Right atrium auricular region (tissue), 2 donors: ENCODE data around the gene DPYSL3. TPM values are rescaled to one million over a fixed set of nuclear protein-coding genes. Genes with fewer than 3 reads are reported as not detected.

ENCODE experiments used
- DNase-seq: peaks from one replicate; pipeline ENCODE4 v3.0.0-alpha.2; 2019; ENCODE audit warnings: low spot score
- H3K27ac ChIP-seq, 2 donors: fragments of 200-600 bp; sonication (generic); 1 replicate in 1 of 2; 2 replicates in 1 of 2; pipeline ENCODE4 v1.5.1; 2016 to 2019
- H3K27me3 ChIP-seq, 2 donors: fragments of 200-600 bp; sonication (generic); one replicate each; pipeline versions ENCODE4 v1.5.1 to v1.6.0; 2017 to 2019
- H3K36me3 ChIP-seq: fragments of 200-600 bp; sonication (generic); one replicate; pipeline ENCODE4 v1.5.1; 2016
- H3K4me1 ChIP-seq, 2 donors: fragments of 200-600 bp; sonication (generic); one replicate each; pipeline versions ENCODE4 v1.5.1 to v1.6.0; 2017 to 2019
- H3K4me3 ChIP-seq, 2 donors: fragments of 200-600 bp; sonication (generic); 1 replicate in 1 of 2; 2 replicates in 1 of 2; pipeline ENCODE4 v1.5.1; 2017 to 2019; ENCODE audit warnings: mild to moderate bottlenecking in 1 of 2, moderate library complexity in 1 of 2
- H3K9me3 ChIP-seq, 2 donors: fragments of 200-600 bp; sonication (generic); one replicate each; pipeline ENCODE4 v1.5.1; 2019
- total RNA-seq, 2 donors: library from RNA; depleted of rRNA; stranded (reverse); fragments of >200 nt; gene quantifications; one replicate each; pipeline ENCODE4 v1.1.0, GENCODE V29; 2016
- TF ChIP-seq, protein P1 (sequence below), 2 donors: fragments of 200-600 bp; sonication (generic); IDR thresholded peaks; one replicate each; pipeline ENCODE4 v1.5.1; 2019; ENCODE audit warnings: antibody characterized with exemption in 2 of 2

Gene DPYSL3
- total RNA-seq, 2 donors from 2014 or later = 45.3 to 56.2 TPM

DNA sequence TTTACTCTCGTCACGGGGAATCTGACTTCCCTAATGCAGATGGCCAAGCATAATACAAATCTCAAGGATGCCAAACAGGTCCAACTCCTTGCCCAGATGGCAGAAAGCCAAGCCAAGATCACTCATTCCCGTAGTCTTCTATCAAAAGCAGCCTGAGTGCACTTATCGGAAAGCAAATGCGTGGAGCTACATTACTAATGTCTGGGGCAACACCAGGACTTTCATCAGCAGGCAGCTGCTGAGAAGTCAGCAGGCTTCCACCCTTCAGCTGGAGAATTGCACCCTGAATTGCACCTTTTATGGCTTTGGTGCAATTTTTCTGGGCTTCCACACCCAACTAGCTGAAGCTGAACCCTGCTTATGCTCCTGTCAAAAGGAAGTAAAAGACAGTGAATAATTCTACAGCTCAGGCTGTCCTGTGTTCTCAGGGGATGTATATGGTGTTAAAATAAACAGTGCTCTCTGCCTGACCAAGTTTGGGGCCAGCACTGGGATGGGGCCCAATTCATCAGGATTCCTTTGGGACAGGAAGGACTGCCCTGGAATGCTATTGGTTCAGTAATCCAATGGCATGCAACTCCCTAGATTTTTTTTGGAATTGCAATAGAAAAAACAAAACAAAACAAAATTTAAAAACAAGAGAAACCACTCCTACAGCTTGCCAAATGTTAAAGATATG lies 92.6 kb downstream of the DPYSL3 start:
- Histone ChIP-seq H3K4me3 (no peak overlapping the region), H3K36me3 (peaks cover 41% of the 10 kb centered on the region), H3K27me3 (no peaks in the 10 kb centered on the region), H3K27ac (peak overlapping the region; percentile 39 to 52), H3K4me1 (peaks cover 0 to 29% of the 10 kb centered on the region in 2 donors), H3K9me3 (no peaks in the 10 kb centered on the region)
- TF ChIP-seq, protein P1, sequence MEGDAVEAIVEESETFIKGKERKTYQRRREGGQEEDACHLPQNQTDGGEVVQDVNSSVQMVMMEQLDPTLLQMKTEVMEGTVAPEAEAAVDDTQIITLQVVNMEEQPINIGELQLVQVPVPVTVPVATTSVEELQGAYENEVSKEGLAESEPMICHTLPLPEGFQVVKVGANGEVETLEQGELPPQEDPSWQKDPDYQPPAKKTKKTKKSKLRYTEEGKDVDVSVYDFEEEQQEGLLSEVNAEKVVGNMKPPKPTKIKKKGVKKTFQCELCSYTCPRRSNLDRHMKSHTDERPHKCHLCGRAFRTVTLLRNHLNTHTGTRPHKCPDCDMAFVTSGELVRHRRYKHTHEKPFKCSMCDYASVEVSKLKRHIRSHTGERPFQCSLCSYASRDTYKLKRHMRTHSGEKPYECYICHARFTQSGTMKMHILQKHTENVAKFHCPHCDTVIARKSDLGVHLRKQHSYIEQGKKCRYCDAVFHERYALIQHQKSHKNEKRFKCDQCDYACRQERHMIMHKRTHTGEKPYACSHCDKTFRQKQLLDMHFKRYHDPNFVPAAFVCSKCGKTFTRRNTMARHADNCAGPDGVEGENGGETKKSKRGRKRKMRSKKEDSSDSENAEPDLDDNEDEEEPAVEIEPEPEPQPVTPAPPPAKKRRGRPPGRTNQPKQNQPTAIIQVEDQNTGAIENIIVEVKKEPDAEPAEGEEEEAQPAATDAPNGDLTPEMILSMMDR (IDR thresholded peaks at IDR 0.05) = no peak
- peak; percentile 84 for DNase-seq

DNA sequence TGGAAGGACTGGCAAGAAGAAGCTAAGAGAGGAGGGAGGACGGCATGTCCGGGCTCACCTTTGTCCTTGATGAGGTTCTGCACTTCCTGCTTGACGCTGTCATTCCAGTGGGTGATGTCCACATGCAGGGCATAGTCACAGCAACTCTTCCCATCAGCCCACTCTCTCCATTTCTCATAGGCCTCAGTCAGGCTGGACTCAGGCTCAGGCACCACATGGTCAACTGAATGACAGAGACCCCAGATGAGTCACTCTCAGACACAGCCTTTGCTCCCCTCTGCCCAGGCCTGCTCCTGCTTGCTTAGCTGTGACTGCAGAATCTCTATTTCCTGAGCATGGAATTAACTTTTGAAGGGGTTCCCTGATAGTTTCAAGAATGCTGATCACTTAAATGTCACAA lies 94.2 kb downstream of the DPYSL3 start:
- H3K4me1 ChIP-seq = peaks cover 0 to 45% of the 10 kb centered on the region in 2 donors
- H3K36me3 ChIP-seq = peaks cover 45% of the 10 kb centered on the region
- no peaks in the 10 kb centered on the region for H3K27me3 ChIP-seq
- no peaks in the 10 kb centered on the region for H3K9me3 ChIP-seq
- H3K4me3 ChIP-seq = no peak overlapping the region
- TF ChIP-seq, protein P1 (IDR thresholded peaks at IDR 0.05) = no peak
- H3K27ac ChIP-seq = peak overlapping the region in 1 of 2 donors; percentile 25
- no peak for DNase-seq

DNA sequence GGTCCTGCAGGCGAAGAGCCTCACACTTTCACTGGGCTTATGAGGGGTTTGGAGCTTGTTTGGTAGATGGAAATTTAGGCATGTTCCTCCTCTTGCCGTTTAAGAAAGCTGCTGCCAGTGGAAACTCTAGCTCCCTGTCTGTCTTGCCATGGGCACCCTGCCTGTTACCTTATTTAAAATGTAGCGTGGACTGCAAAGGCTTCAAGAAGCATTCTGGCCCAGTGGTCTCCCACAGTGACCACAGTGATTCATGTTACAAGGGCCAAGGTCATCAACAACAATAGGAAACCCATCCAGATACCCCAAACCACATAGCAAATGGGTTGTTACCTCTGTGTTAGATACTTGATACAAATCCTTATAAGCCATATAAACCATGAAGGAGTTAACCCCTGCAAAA lies 96.6 kb downstream of the DPYSL3 start:
- Histone ChIP-seq H3K27me3 (no peaks in the 10 kb centered on the region), H3K27ac (no peak overlapping the region), H3K9me3 (no peaks in the 10 kb centered on the region), H3K4me1 (peaks cover 0 to 44% of the 10 kb centered on the region in 2 donors), H3K36me3 (peaks cover 44% of the 10 kb centered on the region), H3K4me3 (no peak overlapping the region)
- TF ChIP-seq, protein P1 (IDR thresholded peaks at IDR 0.05) = no peak
- DNase-seq = no peak

DNA sequence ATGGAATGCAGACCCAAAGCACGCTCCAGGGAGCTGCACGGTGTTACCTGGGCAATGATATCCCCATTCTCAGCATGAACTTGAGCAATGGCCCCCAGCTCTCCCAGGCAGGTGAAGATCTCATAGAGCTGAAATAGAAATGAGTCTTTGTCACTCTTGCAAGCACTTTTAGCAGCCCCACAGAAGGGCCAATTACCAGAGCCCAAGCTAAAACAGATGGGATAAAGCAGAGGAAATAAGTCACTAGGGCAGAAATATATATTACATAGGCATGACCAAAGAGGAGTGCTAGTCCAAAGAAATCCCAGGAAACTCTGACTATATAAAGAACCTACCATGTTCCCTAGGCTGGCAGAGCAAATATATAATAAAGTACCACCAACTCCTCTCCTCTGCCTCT lies 97.3 kb downstream of the DPYSL3 start:
- Histone ChIP-seq H3K9me3 (no peaks in the 10 kb centered on the region), H3K27me3 (no peaks in the 10 kb centered on the region), H3K4me1 (peaks cover 0 to 44% of the 10 kb centered on the region in 2 donors), H3K4me3 (no peak overlapping the region), H3K36me3 (peaks cover 39% of the 10 kb centered on the region), H3K27ac (peak overlapping the region in 1 of 2 donors; percentile 42)
- DNase-seq = no peak
- TF ChIP-seq, protein P1 (IDR thresholded peaks at IDR 0.05) = no peak

DNA sequence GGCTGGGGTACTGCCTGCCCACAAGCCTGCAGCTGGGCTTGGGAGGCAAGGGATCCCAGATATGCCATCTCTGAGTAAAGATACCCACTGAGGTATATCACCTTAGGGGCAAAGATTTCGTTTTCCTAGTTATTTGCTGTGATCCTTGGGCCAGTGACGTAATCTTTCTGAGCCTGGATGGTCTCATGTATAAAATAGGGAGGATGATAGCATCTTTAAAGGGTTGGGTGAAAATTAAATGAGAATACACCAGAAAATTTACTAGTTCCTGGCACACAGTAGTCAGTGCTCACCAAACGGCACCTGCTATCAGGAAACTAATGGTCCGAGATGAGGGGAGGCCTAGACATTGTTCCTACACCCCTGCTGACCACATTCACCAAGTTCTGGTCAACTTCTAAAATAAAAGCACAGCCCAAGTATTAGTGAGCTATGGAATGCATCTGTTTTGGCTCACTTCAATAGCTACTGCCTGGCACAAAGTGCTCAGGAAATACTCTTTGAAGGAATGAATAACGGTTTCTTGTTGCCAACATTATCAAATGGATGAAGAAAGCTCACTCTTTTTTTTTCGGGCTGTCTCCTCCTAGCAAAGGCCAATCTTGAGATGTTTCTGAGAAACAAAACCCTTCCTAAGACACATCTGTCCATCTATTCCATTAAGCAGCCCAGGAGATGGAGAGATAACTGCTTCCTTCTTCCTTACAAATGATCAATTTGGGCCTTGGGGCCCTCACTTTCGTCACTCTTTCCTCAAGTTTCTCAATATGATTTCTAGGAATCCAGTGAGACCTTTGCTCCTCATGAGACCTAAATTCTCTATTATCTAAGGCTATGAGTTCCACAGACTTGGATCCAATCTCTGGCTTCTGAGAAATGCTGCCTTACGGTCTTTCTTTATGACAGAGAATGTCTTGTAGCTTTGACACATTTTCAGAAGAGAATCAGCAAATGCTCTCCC lies 98.2 kb downstream of the DPYSL3 start:
- Histone ChIP-seq H3K36me3 (peaks cover 39% of the 10 kb centered on the region), H3K9me3 (no peaks in the 10 kb centered on the region), H3K4me3 (no peak overlapping the region), H3K4me1 (peaks cover 0 to 45% of the 10 kb centered on the region in 2 donors), H3K27me3 (no peaks in the 10 kb centered on the region), H3K27ac (peak overlapping the region; percentile 32 to 38)
- TF ChIP-seq, protein P1 (IDR thresholded peaks at IDR 0.05) = no peak
- DNase-seq = no peak
